HG03469 (cell line): ENCODE data around the gene MDGA2.

Experiments
- ATAC-seq: cut with Tn5 transposase; IDR thresholded peaks from one replicate; pipeline ENCODE4 v1.9.1; 2021; ENCODE audit warnings: mild to moderate bottlenecking, moderate library complexity, moderate number of reproducible peaks; ENCODE audit not compliant: unreplicated experiment

The MDGA2 gene

DNA sequence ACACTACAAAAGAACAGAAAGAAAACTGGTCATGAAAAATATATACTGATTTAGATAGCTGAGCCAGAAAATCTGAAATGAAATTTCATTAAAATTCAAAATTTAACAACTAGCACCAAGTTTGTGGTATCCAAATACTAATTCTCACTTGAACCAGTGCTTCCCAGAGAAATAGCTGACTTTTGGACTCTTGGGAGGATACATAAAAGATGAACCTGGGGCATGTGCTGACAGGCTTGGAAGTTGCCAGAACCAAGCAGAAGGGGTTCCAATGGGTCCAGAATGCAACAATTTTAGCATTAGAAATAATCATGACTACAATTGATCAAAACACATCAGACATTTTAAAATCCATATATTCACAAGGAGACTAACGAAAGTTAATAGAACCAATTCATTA lies 175.0 kb downstream of the MDGA2 start:
- no peak for ATAC-seq

DNA sequence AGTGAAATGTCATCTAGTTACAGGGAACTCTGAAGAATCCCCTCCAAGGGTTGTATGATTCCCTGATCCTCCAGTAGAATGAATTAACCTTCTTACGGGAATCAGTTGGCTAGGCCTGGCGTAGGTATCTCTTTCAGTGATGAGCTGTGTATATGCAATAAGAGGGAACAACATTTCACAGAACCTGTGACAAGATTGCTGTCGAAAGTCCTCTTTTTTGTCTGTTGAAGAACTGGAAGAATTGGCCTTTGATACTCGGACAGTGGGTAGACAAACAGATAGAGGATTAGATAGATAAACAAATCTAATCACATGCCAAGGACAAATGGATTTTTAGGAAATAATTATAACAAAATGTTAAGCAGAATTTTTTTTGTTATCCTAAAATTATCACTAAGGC lies 184.6 kb downstream of the MDGA2 start:
- ATAC-seq = no peak

- no peak for ATAC-seq
Measured at GRCh38 chr14:47490353-47490752, 185.1 kb downstream of the MDGA2 start.

GRCh38 chr14:47485421-47485820 lies 190.0 kb downstream of the MDGA2 start:
- no peak for ATAC-seq

GRCh38 chr14:47483449-47483848 lies 192.0 kb downstream of the MDGA2 start:
- no peak for ATAC-seq

DNA sequence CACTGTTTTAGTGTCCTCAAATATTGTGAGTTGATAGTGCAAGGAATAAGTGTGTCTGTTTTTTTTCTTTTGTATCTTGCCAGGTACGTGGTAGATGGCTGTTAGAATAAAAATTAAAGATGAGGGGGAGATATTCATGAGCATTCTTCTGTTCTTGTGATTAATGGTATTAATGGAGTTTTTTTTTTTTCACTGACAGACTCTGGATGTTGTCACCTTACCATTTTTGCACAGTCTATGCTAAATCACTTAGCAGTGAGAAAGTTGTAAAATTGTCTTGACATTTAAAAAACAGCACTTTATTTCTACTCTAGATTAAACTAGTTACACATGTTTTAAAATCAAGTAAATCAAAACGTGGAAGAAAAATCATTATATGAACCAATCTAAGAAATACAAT lies 204.3 kb downstream of the MDGA2 start:
- no peak for ATAC-seq

- ATAC-seq = no peak
Measured at GRCh38 chr14:47466916-47467315, 208.5 kb downstream of the MDGA2 start.

DNA sequence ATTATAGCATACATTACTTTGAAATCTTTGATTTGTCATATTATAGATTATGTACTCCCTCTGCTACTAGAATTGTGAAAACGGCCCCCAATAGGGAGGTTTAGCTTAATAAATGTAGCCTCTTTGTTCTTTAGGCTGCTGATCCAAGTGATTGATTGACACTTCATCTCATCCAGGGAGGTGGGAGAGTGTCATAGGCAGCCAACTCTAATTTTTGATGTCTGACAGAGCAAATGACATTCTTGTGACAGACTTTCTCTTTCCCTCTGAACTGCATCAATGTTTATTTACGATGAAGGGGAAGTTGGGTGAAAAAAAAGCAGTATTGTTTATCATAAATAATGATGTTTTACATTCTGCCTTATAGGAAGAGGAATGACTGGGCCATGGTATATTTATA lies 221.4 kb downstream of the MDGA2 start:
- no peak for ATAC-seq

- ATAC-seq = no peak
Measured at GRCh38 chr14:47447076-47447475, 228.3 kb downstream of the MDGA2 start.

DNA sequence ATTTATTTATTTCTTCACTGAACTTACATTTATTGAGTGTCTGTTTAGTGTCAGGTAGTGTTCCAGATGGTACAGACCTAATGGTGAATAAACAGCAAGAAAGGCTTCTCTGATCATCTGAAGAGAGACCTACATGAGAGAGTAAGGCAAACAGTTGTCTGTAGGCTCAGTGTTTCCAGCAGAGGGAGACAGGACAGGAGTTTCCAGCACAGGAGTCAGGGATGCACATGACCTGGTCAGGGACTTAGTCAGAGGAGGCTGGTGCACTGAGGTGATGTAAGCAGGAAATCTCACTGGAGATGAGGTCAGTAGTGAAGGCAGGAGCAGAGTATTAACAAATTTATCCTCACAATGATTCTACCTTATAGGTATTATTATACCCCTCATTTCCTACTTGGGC lies 233.2 kb downstream of the MDGA2 start:
- no peak for ATAC-seq

- ATAC-seq = no peak
Measured at GRCh38 chr14:47439953-47440352, 235.5 kb downstream of the MDGA2 start.

- no peak for ATAC-seq
Measured at GRCh38 chr14:47438650-47439140, 236.7 kb downstream of the MDGA2 start.

DNA sequence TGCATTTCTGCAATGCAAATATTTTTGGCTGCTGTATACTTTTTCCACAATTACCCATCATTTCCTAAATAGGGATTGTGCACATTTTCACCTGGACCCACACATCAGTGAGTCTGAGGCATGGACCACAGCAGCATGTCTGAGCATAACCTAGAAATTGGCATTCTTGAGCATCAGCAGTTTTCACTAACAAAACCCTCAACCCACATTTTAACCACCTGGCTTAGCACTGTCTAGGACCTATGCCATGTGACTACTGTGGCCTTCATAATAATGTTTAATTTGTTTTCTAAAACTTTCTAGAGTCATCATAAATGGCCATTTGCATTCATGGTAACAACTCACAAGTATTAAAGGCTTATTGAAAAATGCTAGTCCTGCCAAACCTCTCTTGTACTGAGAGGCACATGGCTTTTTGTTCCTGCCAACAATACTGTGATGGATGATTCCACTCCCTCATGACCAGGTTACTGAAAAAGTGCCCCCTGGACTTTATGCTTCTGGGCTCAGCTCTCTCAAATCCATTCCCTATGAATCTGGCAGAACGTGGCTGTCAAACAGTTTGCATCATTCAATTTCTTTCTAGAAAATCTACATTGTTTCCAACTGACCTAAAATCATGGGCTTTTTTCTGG lies 240.0 kb downstream of the MDGA2 start:
- ATAC-seq = no peak

GRCh38 chr14:47427629-47428028 lies 247.8 kb downstream of the MDGA2 start:
- no peak for ATAC-seq

- ATAC-seq = no peak
Measured at GRCh38 chr14:47425302-47425701, 250.1 kb downstream of the MDGA2 start.

DNA sequence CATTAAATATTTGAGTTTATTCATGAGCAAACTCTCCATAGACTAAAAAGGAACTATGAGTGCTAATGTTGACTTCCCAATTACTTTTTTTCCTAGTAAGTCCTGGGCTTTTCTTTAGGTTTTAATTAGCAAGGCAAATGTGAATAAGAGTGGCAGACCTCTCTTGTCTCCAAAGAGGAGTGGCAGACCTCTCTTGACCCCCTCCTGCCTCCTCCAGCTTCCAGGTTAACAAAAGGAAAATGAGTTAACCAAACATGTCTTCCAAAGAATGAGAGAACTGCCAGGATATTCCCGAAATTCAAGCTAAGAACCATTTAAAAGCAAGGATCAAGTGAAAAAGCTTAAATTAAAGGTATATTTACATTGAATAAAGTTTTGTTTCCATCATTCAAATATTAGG lies 253.2 kb downstream of the MDGA2 start:
- ATAC-seq = no peak

DNA sequence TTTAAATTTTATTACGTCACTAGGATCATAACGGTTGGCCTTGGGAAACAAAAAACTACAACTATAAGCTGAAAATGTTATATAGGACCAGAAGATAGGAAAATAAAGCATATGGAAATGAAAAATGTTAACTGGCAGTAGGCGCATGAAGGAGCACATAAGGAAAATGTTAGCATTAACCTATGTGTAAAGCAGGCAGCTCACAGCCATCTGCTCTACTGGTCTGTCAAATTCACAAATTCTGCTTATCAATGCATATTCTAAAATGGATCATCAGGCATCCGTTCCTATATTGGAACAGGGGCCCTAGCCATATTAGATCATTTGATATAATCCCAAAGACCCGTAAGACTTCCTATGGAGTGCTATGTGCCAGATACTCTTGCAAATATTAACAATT lies 263.9 kb downstream of the MDGA2 start:
- ATAC-seq = no peak

DNA sequence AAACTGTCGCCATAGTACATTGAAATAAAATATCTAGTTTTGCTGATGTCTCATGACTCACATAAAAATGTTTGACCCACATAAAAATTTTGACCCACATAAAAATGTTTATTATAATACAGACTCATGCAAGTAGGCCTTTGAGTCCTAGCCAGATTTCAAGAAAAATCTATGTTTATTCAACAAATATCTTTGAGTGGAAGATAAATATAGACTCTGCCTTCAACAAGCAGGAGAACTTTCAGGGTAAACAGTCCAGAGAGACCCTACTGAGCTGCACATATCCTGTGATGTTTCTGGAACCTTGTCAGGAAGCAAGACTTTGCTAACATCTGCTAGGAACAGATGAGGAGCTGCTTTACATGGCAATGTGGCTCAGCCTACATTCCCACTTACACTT lies 283.1 kb downstream of the MDGA2 start:
- no peak for ATAC-seq

DNA sequence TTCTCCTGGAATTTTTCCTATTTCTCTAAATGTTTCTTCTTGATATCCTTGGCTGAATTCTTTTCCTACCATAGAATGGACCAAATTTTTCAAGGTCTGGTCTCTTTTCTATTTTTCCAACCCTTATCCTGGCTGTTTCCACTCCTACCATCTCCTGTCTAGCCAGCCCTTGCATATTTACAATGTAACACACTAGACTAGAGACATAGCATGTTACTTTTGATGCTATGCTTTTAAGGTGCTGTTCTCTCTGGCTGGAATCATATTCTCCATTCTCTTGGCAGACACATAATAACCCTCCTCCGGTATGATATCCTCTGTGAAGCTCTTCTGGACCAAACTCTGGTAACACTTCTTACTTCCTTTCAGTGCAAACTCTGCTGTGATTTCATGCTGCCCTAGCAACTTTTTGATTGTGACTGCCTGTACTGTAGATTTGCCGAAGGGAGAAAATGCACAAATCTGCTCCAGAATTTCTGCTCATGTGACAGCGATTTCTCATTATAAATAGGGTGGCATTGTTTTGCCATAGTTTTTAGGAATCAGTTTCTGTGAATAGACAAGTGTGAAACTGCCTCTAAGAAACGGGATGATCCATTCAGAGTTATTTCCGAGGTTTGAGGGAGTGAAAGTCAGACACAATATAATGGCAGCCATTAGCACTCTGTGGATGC lies 284.4 kb downstream of the MDGA2 start:
- ATAC-seq = no peak

DNA sequence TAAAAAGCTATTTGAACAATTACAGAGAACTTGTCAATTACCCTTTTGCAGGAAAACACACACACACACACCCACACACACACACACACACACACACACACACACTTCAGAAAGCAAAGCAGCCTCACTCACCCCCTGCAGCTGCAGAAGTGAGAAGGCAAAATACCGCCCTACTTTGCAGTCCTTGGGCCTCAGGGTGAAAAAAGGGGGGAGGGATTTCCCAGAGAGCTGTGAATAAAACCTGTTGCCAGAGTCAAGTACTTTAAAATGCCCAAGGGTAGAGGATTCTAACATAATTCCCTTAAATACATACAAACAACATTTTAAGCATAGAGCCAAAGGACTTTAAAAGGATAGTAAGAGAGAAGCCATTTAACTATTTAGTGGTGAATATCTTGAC lies 285.9 kb downstream of the MDGA2 start:
- no peak for ATAC-seq

DNA sequence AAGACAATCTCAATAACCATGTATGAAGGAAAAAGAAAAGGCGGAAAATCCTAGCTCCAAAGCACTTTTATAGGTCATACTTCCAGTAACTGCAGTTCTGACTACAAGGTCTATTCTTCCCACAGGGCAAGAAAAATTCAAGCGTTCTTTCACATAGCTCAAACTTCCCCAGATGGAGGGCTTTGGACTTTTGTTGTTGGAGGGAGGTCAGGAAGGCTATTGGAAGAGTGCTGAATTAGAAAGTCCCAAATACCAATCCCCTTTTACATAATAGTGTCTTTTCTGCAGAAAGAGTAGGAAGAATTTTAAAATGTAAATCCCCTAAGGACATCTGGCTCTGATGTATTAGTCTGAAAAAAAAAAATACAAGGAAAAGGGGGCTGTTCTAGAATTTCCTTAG lies 309.4 kb downstream of the MDGA2 start:
- no peak for ATAC-seq

- ATAC-seq = no peak
Measured at GRCh38 chr14:47365233-47365632, 310.2 kb downstream of the MDGA2 start.

DNA sequence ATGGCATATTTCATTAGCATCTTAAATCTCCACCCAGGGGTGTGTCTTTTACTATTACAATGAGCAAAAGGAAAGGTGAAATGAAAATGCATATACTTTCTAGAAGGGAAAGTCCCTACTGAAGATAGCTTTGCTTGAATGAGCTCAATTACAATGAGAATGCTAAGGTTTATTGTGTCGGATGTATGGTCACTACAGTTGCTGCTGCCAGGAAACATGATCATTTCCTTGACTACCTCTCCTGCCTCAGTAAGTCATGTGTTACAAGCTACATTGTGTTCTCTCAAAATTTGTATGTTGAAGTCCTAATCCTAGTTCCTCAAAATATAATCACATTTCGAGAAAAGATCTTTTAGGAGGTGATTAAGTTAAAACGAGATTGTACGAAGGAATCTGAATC lies 322.2 kb downstream of the MDGA2 start:
- no peak for ATAC-seq
